Thyroid gland (tissue), 4 donors: ENCODE data around the gene CACNG7.

Source experiments
- CTCF ChIP-seq, 6 experiments: fragments of 200-600 bp in 3 of 6; fragments of 450-650 bp in 3 of 6; sonication (generic) in 3 of 6; IDR thresholded peaks; one replicate each; pipeline ENCODE4 v1.5.1; 2016 to 2019; ENCODE audit warnings: antibody characterized with exemption in 6 of 6, mild to moderate bottlenecking in 2 of 6, inconsistent platforms in 1 of 6, moderate library complexity in 1 of 6
- POLR2A ChIP-seq, 2 donors: fragments of 450-650 bp; IDR thresholded peaks; one replicate each; pipeline ENCODE4 v1.6.1; 2017; ENCODE audit warnings: antibody characterized with exemption in 2 of 2, mild to moderate bottlenecking in 2 of 2, moderate library complexity in 1 of 2

GRCh38 chr19:53864308-53864836 is 44.7 kb upstream of the CACNG7 start:
- TF ChIP-seq CTCF (IDR thresholded peaks at IDR 0.05): no peak
- TF ChIP-seq POLR2A (IDR thresholded peaks at IDR 0.05): no peak
